NCI-H460 (cell line): Measurements from ENCODE around the gene COMP. TPM values are rescaled to one million over a fixed set of nuclear protein-coding genes. Genes with fewer than 3 reads are reported as not detected.

Experiments used
- DNase-seq: peaks from one replicate; pipeline ENCODE4 v3.0.0-alpha.2; 2016; ENCODE audit warnings: low read depth; ENCODE audit errors: extremely low read depth
- total RNA-seq: library from RNA; depleted of rRNA; stranded (reverse); fragments of >200 nt; shearing (Covaris generic); gene quantifications from 2 replicates; pipeline ENCODE4 v1.2.3, GENCODE V29; 2014

COMP gene
- total RNA-seq, 1 experiment from 2014 or later: not detected

DNA sequence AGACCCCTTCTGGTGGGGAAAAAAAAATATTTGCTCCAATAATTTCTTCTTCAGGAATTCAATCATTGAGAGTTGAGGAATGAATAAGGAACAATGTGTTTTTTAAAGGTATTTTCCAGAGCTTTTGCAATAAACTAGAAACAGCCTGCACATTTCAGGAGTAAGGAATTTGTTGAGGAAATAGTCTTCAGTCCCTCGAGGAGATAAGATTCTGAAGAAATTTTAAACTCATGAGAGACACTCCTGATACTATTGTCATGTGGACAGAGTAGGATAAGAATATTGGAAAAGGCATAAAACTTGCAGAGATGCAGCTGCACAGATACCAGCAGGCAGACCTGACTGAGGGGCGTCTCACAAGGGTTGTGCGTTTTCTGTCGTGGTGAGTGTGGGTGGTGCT lies 36.6 kb downstream of the COMP start:
- DNase-seq: no peak

GRCh38 chr19:18751571-18751970 lies 39.5 kb downstream of the COMP start:
- no peak for DNase-seq

DNA sequence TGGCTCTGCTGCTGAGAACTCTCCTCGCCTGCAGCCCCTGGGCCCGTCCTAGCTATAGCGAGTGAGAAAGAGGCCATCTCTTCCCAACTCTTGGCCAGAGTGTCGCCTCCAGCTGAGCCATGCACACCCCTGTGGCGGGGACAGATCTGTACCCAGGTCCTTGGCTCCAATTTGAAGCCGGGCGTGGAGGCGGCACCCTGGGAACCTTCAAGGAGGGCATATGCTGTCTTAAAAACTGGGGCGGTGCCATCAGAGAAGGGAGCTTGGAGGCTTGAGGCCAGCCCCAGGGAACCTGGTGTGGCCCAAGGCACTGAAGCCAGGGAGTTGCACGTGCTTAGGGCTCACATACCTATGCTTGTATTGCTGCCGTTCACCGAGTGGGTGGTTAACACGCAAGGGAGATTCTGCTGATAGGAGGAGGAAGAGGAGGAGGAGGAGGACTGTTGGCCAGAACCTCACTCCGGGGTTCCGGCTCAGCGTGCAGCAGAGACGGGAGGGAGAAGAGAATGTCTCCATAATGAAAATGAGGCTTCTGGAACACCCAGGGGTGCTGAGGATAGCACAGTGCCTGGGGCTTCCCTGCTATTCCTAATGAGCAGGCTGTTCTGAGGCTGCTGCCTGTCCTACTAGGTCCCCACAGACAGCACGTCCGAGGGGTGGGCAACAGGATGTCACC lies 40.7 kb downstream of the COMP start:
- no peak for DNase-seq

- DNase-seq: no peak
Observed at GRCh38 chr19:18749362-18750231, 41.5 kb downstream of the COMP start.

- no peak for DNase-seq
Observed at GRCh38 chr19:18746401-18747325, 44.4 kb downstream of the COMP start.

- no peak for DNase-seq
Observed at GRCh38 chr19:18745931-18746330, 45.2 kb downstream of the COMP start.

DNA sequence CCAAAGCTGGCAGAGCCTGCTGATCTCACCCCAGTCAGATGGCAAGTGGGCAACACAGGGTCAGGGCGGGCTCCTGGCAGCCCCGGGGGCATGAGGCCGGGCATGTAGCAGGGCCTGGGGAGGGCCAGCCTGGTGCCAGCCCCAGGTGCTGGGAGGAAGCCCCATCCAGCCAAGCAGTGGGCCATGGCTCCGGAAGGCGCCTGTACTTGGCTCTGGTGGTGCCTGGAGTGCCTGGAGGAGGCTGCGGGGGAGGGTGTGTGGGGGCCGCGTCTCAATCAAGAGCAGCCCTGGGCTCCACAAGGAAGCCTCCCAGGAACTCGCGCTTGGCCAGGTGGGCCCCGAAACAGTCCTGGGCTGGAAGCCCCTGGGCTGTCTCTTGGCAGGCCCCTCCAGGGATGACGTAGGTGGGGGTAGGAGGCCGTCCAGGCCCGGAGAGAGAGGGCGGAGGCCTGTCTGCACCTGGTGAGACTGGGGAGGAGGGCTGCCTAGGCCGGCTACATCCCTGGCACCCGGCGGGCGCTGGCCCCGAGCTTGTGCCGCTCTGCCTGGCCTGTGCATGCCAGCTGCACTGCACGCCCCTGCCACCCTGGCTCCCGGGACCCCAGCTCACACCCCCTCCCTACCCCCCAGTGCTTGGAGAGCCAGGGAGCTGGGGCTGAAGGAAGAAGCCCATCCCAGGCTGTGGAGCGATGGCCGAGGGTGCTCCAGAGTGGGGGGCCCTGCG lies 45.9 kb downstream of the COMP start:
- DNase-seq: no peak

DNA sequence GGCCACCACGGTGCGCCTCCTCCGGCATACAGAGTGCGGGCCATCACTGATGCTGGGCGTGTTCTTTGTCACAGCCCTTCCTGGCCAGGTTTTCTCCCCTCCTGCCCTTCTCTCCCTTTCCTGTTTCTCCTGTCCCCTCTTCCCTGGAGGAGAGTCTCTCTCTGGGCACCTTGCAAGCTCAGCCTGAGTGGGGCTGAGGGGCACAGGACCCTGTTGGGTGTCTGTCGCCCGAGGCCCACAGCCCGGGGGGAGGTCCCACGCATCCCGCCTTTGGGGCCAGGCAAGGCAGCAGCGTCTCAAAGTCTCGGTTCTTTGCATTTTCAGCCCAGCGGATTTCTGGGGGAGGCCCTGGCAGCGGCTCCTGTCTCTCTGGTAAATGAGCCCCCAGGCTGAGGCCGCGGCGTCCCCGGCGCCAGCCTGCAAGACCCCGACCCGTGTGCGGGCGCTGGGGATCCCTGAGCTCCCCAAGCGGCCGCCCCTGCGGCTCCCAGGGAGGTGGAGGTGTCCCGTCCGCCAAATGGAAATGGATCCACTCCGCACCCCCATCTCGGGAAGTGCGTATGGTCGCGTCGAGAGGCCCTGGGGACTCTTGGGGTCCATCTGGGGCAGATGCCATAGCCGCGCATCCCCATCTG lies 47.2 kb downstream of the COMP start:
- no peak for DNase-seq

DNA sequence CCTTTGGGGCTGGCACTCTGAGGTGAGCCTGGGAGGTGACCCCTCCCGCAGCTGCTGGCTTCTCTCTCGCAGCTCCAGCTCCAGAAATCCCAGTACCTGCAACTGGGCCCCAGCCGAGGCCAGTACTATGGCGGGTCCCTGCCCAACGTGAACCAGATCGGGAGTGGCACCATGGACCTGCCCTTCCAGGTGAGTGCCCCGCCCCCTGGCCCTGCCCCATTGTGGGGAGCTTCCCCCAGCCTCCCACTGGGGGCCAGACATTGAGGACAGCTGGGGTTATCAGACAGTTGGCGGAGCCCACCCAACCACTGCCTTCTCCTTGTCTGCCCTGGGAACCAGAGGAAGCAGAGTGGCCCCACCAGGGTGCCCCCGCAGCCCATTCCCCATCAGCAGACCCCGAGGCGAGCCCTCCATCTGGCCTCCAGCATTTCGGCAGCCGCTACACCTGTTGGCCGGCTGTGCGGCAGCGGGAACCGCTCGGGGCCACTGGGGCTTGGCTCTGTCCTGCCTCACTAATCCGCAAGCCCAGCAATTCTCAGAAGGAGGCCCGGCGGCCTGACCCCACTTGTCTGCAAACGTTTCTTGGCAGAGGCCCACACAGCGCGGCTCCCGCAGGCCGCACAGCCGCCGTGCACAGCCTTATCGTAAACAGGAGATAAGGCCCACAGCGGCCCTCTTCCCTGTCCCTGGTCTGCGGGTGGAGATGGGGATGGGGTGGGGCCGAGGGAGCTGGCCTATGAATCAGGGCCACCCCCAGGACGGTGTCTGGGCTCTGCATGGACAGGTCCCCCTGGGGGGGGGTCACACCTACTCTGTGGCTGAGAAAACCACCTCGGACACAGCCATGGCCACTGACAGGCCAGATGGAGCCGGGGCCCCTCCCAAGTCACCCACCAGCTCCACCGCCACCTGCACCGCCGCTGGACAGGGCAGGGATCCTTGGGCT lies 48.0 kb downstream of the COMP start:
- DNase-seq: no peak

GRCh38 chr19:18742324-18742723 lies 48.8 kb downstream of the COMP start:
- DNase-seq: no peak

DNA sequence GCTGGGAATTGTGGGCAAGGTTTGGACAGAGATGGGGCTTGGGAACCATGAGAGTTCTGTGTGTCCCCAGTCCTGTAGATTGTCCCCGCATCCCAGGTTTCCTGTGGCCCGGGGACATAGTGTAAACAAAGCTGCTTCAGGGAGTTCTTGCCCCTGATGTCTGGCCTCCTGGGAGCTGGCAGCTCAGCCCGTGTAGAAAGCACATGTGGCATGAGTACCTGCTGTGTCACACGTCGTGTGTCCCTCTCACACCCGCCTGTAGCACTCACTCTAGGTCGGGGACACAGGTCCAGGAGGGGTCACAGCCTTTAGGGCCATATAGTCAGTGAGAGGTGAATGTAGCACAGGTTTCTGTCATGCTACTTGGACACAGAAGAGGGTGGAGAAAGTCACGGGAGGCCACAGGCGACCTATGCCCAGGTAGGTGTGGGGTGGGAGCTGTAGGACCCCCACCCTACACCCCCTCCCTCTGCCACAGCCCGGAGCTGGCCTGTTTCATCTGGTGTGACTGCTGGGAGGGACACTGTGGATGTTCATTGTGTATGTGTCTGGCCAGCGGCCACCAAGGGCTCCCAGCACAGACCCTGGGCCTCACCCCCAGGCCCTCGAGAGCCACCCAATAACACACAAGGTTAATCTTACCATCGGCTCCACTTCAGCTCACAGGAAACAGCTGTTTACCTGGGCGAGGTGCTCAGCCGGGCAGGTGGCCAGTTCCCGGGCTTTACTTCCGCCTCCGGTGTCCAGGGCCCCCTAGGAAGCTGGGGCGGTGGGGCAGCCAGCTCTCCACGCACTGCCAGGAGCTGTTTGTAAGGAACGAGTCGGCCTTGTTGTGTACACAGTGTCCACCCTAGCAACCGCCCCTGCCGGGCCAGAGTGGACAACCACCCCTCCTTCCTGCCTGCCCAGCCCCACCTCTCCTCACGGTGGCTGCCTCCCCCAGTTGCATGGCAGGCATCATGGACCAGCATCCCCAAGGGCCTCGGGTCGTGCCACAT lies 49.7 kb downstream of the COMP start:
- DNase-seq: no peak

DNA sequence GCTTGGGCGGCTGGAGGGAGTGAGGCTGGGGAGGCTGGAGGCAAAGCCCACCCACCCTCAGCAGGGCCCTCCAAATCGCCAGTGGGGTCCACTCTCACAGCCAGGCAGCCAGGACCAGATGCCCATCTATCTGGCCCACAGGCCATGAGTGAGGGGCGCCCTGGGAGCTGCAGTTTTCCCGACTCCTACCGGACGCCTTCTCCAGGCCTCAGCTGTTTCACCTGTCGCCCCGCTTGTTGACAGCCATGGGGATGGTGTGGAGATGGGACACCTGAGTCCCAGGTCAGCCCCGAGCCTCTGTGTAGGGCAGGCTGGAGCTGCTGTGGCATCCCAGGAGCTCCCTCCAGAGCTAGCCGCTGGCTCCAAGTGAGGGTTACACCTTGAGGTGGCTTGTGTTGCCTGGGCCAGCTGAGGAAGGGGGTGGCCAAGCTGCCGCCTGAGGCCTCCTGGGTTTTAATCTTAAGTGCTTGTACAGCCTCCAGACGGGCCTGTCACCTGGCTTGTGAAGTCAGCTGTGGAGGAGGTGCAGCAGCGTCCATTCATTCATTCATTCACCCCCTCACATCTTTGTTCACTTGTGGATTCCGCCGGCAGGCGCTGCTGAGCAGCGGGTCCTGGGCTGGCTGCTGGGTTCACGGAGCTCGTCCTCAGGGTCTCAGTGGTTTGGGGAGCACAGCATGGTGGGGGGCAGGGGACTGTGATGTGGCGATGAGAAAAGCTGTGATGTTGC lies 52.0 kb downstream of the COMP start:
- DNase-seq: no peak

- no peak for DNase-seq
Observed at GRCh38 chr19:18737954-18738351, 53.2 kb downstream of the COMP start.

DNA sequence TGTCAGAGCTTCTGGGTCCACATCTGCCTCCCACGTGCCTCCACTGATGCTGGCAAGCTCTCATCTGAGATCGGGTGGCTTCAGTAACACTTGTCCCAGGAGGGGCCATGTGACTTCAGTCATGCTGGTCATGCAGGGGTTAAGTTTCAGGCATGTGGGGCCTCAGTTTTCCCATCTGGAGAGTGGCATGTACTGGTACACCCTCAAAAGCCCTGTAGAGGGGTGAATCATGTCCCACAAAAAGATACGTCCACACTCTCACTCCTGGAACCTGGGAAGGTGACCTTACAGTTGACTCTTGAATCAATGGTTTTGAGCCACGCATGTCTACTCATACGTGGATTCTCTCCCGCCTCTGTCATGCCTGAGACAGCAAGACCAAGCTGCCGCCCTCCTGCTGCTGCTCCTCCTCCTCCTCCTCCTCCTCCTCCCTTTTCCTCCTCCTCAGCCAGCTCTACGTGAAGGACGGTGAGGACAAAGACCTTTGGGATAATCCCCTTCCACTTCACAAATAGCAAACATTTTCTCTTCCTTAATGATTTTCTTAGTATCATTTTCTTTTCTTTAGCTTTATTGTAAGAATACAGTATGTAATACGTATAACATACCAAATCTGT lies 53.7 kb downstream of the COMP start:
- no peak for DNase-seq

DNA sequence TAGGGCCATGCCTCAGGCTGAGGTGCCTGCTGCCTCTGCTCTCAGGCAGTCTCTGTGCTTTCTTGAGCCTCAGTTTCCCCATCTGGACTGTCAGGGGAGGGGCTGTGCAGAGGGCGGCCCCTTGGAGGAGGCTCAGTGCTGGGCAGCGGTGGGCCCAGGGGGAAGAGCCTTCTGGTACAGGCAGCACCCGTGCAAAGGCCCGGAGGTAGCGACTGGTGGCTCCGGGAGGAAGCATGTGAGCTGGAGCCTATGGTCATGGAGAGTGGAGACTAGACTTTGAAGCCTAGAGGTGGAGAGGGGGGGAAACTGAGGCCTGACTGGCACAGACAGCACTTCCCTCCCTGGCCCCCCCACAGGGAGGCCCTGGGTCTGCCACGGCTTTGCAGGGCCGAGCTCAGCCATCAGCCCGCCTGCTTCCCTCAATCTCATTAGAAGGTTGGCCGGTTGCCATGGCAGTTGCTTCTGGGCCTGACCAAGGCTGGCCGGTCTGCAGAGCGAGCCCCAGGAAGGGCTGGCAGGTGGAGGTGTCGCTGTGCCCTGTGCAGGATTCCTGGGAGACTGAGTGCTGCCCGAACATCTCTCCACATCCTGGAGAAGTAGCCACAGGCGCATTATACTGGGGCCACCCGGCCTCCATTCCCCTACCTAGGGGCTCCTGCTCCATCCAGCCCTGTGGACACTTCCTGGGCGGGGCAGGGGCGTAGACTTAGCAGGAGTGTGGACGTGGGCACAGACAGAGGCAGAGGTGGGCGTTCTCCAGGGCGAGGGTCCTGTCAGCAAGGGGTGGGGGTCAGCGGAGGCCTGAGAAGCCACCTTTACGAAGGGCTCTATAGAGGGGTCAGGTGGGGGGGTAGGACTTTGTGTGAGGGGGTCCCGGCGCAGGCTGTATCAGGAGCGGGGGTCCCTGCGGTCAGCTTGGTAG lies 54.4 kb downstream of the COMP start:
- no peak for DNase-seq
